Endothelial cell of umbilical vein (primary cell): Measurements from ENCODE around the gene RASGRP1.

Source experiments
- EZH2 ChIP-seq: IDR thresholded peaks from 2 replicates; pipeline ENCODE4 v1.6.1; 2012; ENCODE audit warnings: borderline replicate concordance, low read depth, mild to moderate bottlenecking, moderate library complexity, low read length, inconsistent platforms; ENCODE audit not compliant: severe bottlenecking
- FOS ChIP-seq: IDR thresholded peaks from 2 replicates; pipeline ENCODE4 v1.6.1; 2011; ENCODE audit warnings: mild to moderate bottlenecking, low read length, moderate library complexity, borderline replicate concordance; ENCODE audit not compliant: insufficient read depth
- JUN ChIP-seq: IDR thresholded peaks from 2 replicates; pipeline ENCODE4 v1.6.1; 2011; ENCODE audit warnings: borderline replicate concordance, low read depth; ENCODE audit not compliant: insufficient read length, insufficient read depth
- MYC ChIP-seq: IDR thresholded peaks from one replicate; pipeline ENCODE4 v1.6.1; 2011; ENCODE audit warnings: mild to moderate bottlenecking, low read depth, low read length
- POLR2A ChIP-seq: IDR thresholded peaks from 2 replicates; pipeline ENCODE4 v1.6.1; 2012; ENCODE audit warnings: low read depth, mild to moderate bottlenecking, control low read depth, low read length
- POLR2AphosphoS5 ChIP-seq: IDR thresholded peaks from 2 replicates; pipeline ENCODE4 v1.6.1; 2012; ENCODE audit warnings: low read depth, mild to moderate bottlenecking, control low read depth, low read length, moderate library complexity; ENCODE audit not compliant: insufficient read depth
- TF ChIP-seq, protein P1 (sequence below), 2 donors: IDR thresholded peaks; 1 replicate in 1 of 2; 2 replicates in 1 of 2; pipeline ENCODE4 v1.5.1; 2011; ENCODE audit warnings: low read length in 2 of 2, mild to moderate bottlenecking in 2 of 2, moderate library complexity in 2 of 2, control low read depth in 1 of 2, inconsistent platforms in 1 of 2, low read depth in 1 of 2; ENCODE audit not compliant: insufficient read depth in 1 of 2; ENCODE audit errors: extremely low read depth in 1 of 2
- TF ChIP-seq, protein P2 (sequence below): IDR thresholded peaks from 2 replicates; pipeline ENCODE4 v1.6.1; 2011; ENCODE audit not compliant: insufficient read depth, insufficient read length

DNA sequence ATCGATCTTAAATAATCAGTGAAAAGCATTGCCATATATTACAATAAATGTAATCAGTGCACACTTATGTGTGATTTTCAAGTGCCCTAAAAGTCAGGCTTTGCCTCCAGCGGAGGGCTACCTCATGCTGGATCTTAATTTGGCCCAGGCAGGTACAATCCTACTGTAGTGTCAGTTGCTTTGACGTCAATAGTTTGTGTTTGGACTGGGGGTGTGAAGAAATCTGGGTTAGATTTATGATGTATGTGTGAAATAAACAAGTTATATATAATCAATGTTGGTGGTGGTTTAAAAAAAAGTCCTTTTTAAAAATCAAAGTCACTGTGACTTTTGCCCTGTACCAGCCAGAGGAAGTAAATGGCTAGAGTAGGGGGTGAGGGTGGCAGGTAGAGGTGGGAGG, 14.0 kb upstream of the RASGRP1 start:
- TF ChIP-seq, protein P1, sequence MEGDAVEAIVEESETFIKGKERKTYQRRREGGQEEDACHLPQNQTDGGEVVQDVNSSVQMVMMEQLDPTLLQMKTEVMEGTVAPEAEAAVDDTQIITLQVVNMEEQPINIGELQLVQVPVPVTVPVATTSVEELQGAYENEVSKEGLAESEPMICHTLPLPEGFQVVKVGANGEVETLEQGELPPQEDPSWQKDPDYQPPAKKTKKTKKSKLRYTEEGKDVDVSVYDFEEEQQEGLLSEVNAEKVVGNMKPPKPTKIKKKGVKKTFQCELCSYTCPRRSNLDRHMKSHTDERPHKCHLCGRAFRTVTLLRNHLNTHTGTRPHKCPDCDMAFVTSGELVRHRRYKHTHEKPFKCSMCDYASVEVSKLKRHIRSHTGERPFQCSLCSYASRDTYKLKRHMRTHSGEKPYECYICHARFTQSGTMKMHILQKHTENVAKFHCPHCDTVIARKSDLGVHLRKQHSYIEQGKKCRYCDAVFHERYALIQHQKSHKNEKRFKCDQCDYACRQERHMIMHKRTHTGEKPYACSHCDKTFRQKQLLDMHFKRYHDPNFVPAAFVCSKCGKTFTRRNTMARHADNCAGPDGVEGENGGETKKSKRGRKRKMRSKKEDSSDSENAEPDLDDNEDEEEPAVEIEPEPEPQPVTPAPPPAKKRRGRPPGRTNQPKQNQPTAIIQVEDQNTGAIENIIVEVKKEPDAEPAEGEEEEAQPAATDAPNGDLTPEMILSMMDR (IDR thresholded peaks at IDR 0.05; ENCODE audit: extremely low read depth in 1 of 2, insufficient read depth in 1 of 2, low read depth in 1 of 2, low read length in 2 of 2), result no peak
- TF ChIP-seq POLR2A (no peak), EZH2 (no peak), POLR2AphosphoS5 (no peak), MYC (no peak), JUN (no peak), FOS (no peak)
- TF ChIP-seq, protein P2, sequence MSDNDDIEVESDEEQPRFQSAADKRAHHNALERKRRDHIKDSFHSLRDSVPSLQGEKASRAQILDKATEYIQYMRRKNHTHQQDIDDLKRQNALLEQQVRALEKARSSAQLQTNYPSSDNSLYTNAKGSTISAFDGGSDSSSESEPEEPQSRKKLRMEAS, result no peak
